Cardiac fibroblast (primary cell): ENCODE results near the gene ANKRD31.

Experiments used
- DNase-seq, 2 donors: peaks; one replicate each; pipeline versions ENCODE4 v3.0.0 to v3.0.0-alpha.2; 2010; ENCODE audit warnings: low read depth in 2 of 2
- H3K4me3 ChIP-seq, 2 donors: replicated peaks in 1 of 2; 1 replicate in 1 of 2; 2 replicates in 1 of 2; pipeline ENCODE4 v1.5.1; 2011; ENCODE audit warnings: low read depth in 2 of 2, low read length in 2 of 2, mild to moderate bottlenecking in 2 of 2, moderate library complexity in 1 of 2
- TF ChIP-seq, protein P1 (sequence below): IDR thresholded peaks from one replicate; pipeline ENCODE4 v1.5.1; 2011; ENCODE audit warnings: low read depth, mild to moderate bottlenecking, low read length, inconsistent platforms

Gene ANKRD31

GRCh38 chr5:75020016-75020656 is 216.5 kb downstream of the ANKRD31 start:
- DNase-seq = no peak
- no peak overlapping the region for H3K4me3 ChIP-seq
- TF ChIP-seq, protein P1, sequence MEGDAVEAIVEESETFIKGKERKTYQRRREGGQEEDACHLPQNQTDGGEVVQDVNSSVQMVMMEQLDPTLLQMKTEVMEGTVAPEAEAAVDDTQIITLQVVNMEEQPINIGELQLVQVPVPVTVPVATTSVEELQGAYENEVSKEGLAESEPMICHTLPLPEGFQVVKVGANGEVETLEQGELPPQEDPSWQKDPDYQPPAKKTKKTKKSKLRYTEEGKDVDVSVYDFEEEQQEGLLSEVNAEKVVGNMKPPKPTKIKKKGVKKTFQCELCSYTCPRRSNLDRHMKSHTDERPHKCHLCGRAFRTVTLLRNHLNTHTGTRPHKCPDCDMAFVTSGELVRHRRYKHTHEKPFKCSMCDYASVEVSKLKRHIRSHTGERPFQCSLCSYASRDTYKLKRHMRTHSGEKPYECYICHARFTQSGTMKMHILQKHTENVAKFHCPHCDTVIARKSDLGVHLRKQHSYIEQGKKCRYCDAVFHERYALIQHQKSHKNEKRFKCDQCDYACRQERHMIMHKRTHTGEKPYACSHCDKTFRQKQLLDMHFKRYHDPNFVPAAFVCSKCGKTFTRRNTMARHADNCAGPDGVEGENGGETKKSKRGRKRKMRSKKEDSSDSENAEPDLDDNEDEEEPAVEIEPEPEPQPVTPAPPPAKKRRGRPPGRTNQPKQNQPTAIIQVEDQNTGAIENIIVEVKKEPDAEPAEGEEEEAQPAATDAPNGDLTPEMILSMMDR = no peak

GRCh38 chr5:75018805-75019587 is 217.7 kb downstream of the ANKRD31 start:
- DNase-seq = no peak
- H3K4me3 ChIP-seq = no peak overlapping the region
- TF ChIP-seq, protein P1 = no peak
